Esophagus muscularis mucosa (tissue), 4 donors: ENCODE measurements around the gene ATRNL1. TPM values are rescaled to one million over a fixed set of nuclear protein-coding genes. Genes with fewer than 3 reads are reported as not detected.
"Not testable (repeated sequence)": the region's sequence is repeated elsewhere in the genome, so short reads cannot be mapped to it uniquely, and the experiment has no call there.

ENCODE experiments used
- DNase-seq: peaks from one replicate; pipeline ENCODE4 v3.0.0-alpha.2; 2017; ENCODE audit errors: extremely low spot score
- H3K27ac ChIP-seq, 4 donors: fragments of 200-600 bp; sonication (generic); replicated peaks in 1 of 4; 1 replicate in 3 of 4; 2 replicates in 1 of 4; pipeline ENCODE4 v1.5.1; 2016 to 2019; ENCODE audit warnings: mild to moderate bottlenecking in 1 of 4
- H3K27me3 ChIP-seq, 4 donors: fragments of 200-600 bp; sonication (generic); one replicate each; pipeline versions ENCODE4 v1.5.1 to v1.6.0; 2016 to 2019
- H3K36me3 ChIP-seq, 4 donors: fragments of 200-600 bp; sonication (generic); one replicate each; pipeline ENCODE4 v1.5.1; 2016 to 2019
- H3K4me1 ChIP-seq, 4 donors: fragments of 200-600 bp; sonication (generic); one replicate each; pipeline ENCODE4 v1.5.1; 2016 to 2019
- H3K4me3 ChIP-seq, 4 donors: fragments of 200-600 bp; sonication (generic); 1 replicate in 2 of 4; 2 replicates in 2 of 4; pipeline ENCODE4 v1.5.1; 2016 to 2019; ENCODE audit warnings: mild to moderate bottlenecking in 4 of 4, moderate library complexity in 1 of 4
- H3K9me3 ChIP-seq, 4 donors: fragments of 200-600 bp; sonication (generic); 1 replicate in 3 of 4; 2 replicates in 1 of 4; pipeline ENCODE4 v1.5.1; 2016 to 2019
- EP300 ChIP-seq: sonication (generic); formaldehyde crosslinking; IDR thresholded peaks from one replicate; pipeline ENCODE4 v1.6.1; 2017; ENCODE audit warnings: antibody characterized with exemption
- POLR2A ChIP-seq: fragments of 450-650 bp; IDR thresholded peaks from one replicate; pipeline ENCODE4 v1.6.1; 2017; ENCODE audit warnings: antibody characterized with exemption, moderate library complexity, mild to moderate bottlenecking, low read depth
- POLR2AphosphoS5 ChIP-seq, 2 donors: sonication (generic); formaldehyde crosslinking; IDR thresholded peaks; one replicate each; pipeline ENCODE4 v1.6.1; 2017; ENCODE audit warnings: antibody characterized with exemption in 2 of 2
- WGBS: methylation state at CpG from one replicate; pipeline ENCODE4 v1.1.5; 2018; 5-methylcytosine and 5-hydroxymethylcytosine counted together
- intact Hi-C: fragments of 100-400 bp; cut with DNase I; formaldehyde crosslinking; loops from one replicate; pipeline ENCODE4 v1.15.1; 2023
- total RNA-seq, 4 donors: library from RNA; depleted of rRNA; stranded (reverse); fragments of >200 nt; gene quantifications; one replicate each; pipeline versions ENCODE4 v1.1.0 to v1.2.1, GENCODE V29; 2016
- TF ChIP-seq, protein P1 (sequence below), 3 experiments: fragments of 200-600 bp in 2 of 3; fragments of 450-650 bp in 1 of 3; sonication (generic) in 2 of 3; IDR thresholded peaks; one replicate each; pipeline ENCODE4 v1.5.1; 2017 to 2019; ENCODE audit warnings: antibody characterized with exemption in 3 of 3, mild to moderate bottlenecking in 2 of 3, moderate library complexity in 1 of 3

The ATRNL1 gene
- total RNA-seq, 4 donors from 2014 or later = 5.0 to 18.0 (median 11.3) TPM

DNA sequence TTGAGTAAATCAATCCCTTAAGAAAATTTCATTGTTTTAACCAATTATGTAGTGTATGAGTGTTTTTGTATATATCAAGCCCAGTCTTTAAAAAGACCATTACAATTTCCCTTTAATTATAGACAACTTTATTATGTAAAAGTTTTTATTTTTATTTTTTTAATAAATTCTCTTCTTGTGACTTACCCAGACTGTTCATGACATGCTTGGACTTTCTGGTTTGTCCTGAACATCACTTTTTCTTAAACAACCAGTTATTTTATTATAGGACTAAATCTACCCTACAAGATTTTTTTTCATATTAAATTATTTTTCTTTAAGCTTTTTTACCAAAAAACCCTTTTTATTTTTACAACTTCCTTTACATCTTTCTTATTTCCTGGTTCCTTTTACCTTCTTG is 410.4 kb downstream of the ATRNL1 start:
- H3K27me3 ChIP-seq = no peaks in the 10 kb centered on the region

DNA sequence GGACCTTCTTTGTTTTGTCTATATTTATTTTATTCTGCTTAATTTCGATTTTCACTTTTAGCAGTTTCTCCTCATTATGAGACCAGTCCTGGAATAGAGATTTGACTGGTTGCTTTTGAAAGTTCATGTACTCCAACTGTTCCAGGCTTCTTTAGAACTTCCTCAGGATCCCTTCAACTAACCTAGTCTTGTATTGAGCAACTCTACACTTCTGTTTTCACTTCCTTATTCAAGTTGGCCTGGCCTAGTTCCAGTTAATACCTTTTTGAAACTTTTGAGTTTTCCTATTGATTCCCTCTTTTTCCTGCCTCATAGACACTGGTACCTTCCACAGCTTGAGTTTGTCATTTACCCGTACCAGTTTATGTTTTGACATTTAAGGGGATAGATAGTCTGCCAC is 421.7 kb downstream of the ATRNL1 start:
- 84% methylated on average over 2 of the region's 2 CpGs for WGBS

More for the DNA sequence above, 410.4 kb downstream of the ATRNL1 start:
- Histone ChIP-seq H3K27ac (no peak overlapping the region), H3K4me1 (no peaks in the 10 kb centered on the region), H3K4me3 (no peak overlapping the region), H3K36me3 (no peaks in the 10 kb centered on the region), H3K9me3 (no peaks in the 10 kb centered on the region)
- intact Hi-C loops = no loop called here
- TF ChIP-seq EP300 (no peak), POLR2A (no peak), POLR2AphosphoS5 (IDR thresholded peaks at IDR 0.05) (no peak)
- TF ChIP-seq, protein P1, sequence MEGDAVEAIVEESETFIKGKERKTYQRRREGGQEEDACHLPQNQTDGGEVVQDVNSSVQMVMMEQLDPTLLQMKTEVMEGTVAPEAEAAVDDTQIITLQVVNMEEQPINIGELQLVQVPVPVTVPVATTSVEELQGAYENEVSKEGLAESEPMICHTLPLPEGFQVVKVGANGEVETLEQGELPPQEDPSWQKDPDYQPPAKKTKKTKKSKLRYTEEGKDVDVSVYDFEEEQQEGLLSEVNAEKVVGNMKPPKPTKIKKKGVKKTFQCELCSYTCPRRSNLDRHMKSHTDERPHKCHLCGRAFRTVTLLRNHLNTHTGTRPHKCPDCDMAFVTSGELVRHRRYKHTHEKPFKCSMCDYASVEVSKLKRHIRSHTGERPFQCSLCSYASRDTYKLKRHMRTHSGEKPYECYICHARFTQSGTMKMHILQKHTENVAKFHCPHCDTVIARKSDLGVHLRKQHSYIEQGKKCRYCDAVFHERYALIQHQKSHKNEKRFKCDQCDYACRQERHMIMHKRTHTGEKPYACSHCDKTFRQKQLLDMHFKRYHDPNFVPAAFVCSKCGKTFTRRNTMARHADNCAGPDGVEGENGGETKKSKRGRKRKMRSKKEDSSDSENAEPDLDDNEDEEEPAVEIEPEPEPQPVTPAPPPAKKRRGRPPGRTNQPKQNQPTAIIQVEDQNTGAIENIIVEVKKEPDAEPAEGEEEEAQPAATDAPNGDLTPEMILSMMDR (IDR thresholded peaks at IDR 0.05) = no peak
- DNase-seq = no peak

DNA sequence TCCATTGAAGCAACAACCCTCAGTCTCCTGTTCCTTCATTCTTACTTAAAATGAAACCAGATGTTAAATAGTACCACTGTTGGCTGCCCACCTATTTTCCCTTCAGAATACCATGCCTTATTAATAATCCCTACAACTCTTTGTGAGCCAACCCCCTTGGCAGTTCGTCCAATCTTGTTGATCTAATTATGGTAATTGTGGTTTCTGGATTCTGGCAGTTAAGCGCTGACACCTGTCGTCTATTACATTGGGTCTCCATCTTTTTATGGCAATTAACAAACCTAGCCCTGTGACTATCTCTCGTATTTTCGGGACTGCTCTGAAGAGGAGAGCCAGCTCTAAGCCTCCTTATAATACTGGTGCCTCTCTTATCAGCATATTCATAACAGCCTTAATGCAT is 432.0 kb downstream of the ATRNL1 start:
- Histone ChIP-seq H3K27ac (no peak overlapping the region), H3K36me3 (no peaks in the 10 kb centered on the region), H3K4me1 (no peaks in the 10 kb centered on the region), H3K9me3 (peaks cover 0 to 17% (median 3%) of the 10 kb centered on the region in 4 donors), H3K27me3 (no peaks in the 10 kb centered on the region), H3K4me3 (no peak overlapping the region)
- TF ChIP-seq POLR2A (no peak), POLR2AphosphoS5 (IDR thresholded peaks at IDR 0.05) (no peak), EP300 (no peak)
- TF ChIP-seq, protein P1 (IDR thresholded peaks at IDR 0.05) = no peak
- intact Hi-C loops = no loop called here
- no peak for DNase-seq
- WGBS = 87% methylated on average over 5 of the region's 5 CpGs

More for the DNA sequence above, 421.7 kb downstream of the ATRNL1 start:
- no peak overlapping the region for H3K27ac ChIP-seq
- no peak for DNase-seq
- H3K36me3 ChIP-seq = no peaks in the 10 kb centered on the region
- H3K4me3 ChIP-seq = no peak overlapping the region
- TF ChIP-seq POLR2AphosphoS5 (IDR thresholded peaks at IDR 0.05) (no peak), EP300 (no peak), POLR2A (no peak)
- TF ChIP-seq, protein P1 (IDR thresholded peaks at IDR 0.05) = no peak
- intact Hi-C loops = no loop called here
- H3K4me1 ChIP-seq = no peaks in the 10 kb centered on the region
- H3K9me3 ChIP-seq = peaks cover 0 to 6% (median 2%) of the 10 kb centered on the region in 4 donors
- H3K27me3 ChIP-seq = no peaks in the 10 kb centered on the region

DNA sequence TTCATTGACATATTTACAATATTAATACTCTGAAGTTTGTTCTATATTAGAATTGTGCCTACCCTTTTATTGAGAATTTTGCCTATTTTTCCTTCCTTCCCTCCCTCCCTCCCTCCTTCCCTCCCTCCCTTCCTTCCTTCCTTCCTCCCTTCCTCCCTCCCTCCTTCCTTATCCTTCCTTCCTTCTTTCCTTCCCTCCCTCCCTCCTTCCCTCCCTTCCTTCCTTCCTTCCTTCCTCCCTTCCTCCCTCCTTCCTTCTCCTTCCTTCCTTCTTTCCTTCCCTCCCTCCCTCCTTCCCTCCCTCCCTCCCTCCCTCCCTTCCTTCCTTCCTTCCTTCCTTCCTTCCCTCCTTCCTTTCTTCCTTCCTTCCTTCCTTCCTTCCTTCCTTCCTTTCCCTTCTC is 434.5 kb downstream of the ATRNL1 start:
- DNase-seq, intact Hi-C loops: not testable (repeated sequence)
- peaks cover 0 to 15% (median 3%) of the 10 kb centered on the region in 4 donors for H3K9me3 ChIP-seq

DNA sequence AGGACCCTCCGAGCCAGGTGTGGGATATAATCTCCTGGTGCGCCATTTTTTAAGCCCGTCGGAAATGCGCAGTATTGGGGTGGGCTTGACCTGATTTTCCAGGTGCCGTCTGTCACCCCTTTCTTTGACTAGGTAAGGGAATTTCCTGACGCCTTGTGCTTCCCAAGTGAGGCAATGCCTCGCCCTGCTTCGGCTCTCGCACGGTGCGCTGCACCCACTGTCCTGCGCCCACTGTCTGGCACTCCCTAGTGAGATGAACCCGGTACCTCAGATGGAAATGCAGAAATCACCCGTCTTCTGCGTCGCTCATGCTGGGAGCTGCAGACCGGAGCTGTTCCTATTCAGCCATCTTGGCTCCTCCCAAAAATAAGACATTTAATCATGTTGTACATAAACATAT is 443.2 kb downstream of the ATRNL1 start:
- 95% methylated on average over 18 of the region's 18 CpGs for WGBS
- H3K36me3 ChIP-seq, H3K4me3 ChIP-seq, H3K27me3 ChIP-seq, intact Hi-C loops, H3K9me3 ChIP-seq, H3K4me1 ChIP-seq, H3K27ac ChIP-seq, DNase-seq: not testable (repeated sequence)

More for the DNA sequence above, 434.5 kb downstream of the ATRNL1 start:
- H3K4me3 ChIP-seq, H3K27ac ChIP-seq, H3K27me3 ChIP-seq, H3K4me1 ChIP-seq, H3K36me3 ChIP-seq: not testable (repeated sequence)

DNA sequence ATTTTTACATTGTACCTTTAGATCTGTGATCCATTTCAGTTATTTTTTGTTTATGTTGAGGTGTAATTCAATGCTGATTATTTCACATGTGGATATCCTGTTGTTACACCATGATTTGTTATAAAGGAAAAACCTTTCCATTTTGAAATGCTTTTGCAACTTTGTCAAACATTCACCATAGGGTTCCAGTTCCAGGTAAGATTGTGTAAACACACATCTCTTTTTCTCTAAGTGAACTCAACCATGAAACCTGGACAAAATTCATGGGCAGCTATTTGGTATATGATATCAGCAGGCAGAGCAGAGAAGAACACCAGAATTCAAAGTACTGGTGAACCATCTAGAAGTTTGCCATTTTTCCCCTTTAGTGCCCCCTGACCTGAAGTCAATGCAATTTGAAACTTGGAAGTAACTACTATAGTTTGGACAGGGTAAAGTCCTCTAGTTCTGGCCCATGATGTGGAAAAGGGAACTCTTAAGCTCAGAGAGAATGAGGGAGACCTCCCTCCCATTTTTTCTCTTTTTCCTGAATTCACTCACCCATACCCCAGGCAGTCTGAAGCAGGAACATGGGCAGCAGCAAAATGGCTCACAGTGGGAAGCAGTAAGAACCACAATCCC is 446.1 kb downstream of the ATRNL1 start:
- intact Hi-C loops = no loop called here
- no peak overlapping the region for H3K27ac ChIP-seq
- H3K27me3 ChIP-seq = no peaks in the 10 kb centered on the region
- TF ChIP-seq POLR2AphosphoS5 (IDR thresholded peaks at IDR 0.05) (no peak), POLR2A (no peak), EP300 (no peak)
- TF ChIP-seq, protein P1 (IDR thresholded peaks at IDR 0.05) = no peak
- H3K36me3 ChIP-seq = no peaks in the 10 kb centered on the region
- H3K4me1 ChIP-seq = no peaks in the 10 kb centered on the region
- H3K4me3 ChIP-seq = no peak overlapping the region
- no peaks in the 10 kb centered on the region for H3K9me3 ChIP-seq
- DNase-seq = no peak
